ENCODE measurements around the gene TMEM250.

The TMEM250 gene

GRCh38 chr9:136081826-136082495 lies 36.7 kb downstream of the TMEM250 start:
- DNase-seq (ENCODE audit: low read depth) = no peak
- TF ChIP-seq CTCF (IDR thresholded peaks at IDR 0.05; ENCODE audit: low read depth, low read length, missing control alignments) = no peak

GRCh38 chr9:136081113-136081825 lies 37.4 kb downstream of the TMEM250 start:
- DNase-seq (ENCODE audit: low read depth) = no peak
- no peak for TF ChIP-seq CTCF (IDR thresholded peaks at IDR 0.05; ENCODE audit: low read depth, low read length, missing control alignments)
- H3K4me3 ChIP-seq (ENCODE audit: low read depth, low read length) = no peak overlapping the region

More at GRCh38 chr9:136081826-136082495, 36.7 kb downstream of the TMEM250 start:
- H3K4me3 ChIP-seq (ENCODE audit: low read depth, low read length) = no peak overlapping the region

- no peak for TF ChIP-seq CTCF (IDR thresholded peaks at IDR 0.05; ENCODE audit: low read depth, low read length, missing control alignments)
- H3K4me3 ChIP-seq (ENCODE audit: low read depth, low read length) = no peak overlapping the region
- DNase-seq (ENCODE audit: low read depth) = no peak
These were observed 38.0 kb downstream of the TMEM250 start for GRCh38 chr9:136080716-136081112.

- no peak for DNase-seq (ENCODE audit: low read depth)
- H3K4me3 ChIP-seq (ENCODE audit: low read depth, low read length) = no peak overlapping the region
- no peak for TF ChIP-seq CTCF (IDR thresholded peaks at IDR 0.05; ENCODE audit: low read depth, low read length, missing control alignments)
These were observed 38.8 kb downstream of the TMEM250 start for GRCh38 chr9:136079916-136080246.

- no peak for TF ChIP-seq CTCF (IDR thresholded peaks at IDR 0.05; ENCODE audit: low read depth, low read length, missing control alignments)
- H3K4me3 ChIP-seq (ENCODE audit: low read depth, low read length) = no peak overlapping the region
- no peak for DNase-seq (ENCODE audit: low read depth)
These were observed 39.3 kb downstream of the TMEM250 start for GRCh38 chr9:136079211-136079915.

- H3K4me3 ChIP-seq (ENCODE audit: low read depth, low read length) = no peak overlapping the region
- no peak for TF ChIP-seq CTCF (IDR thresholded peaks at IDR 0.05; ENCODE audit: low read depth, low read length, missing control alignments)
- DNase-seq (ENCODE audit: low read depth) = no peak
These were observed 40.1 kb downstream of the TMEM250 start for GRCh38 chr9:136078498-136079011.
